GM12878 (cell line): ENCODE results near the gene EML1. TPM values are rescaled to one million over a fixed set of nuclear protein-coding genes. Genes with fewer than 3 reads are reported as not detected.

ENCODE experiments used
- ATAC-seq: fragments of 200-7000 bp; cut with Tn5 transposase; 3 replicates; pipeline ENCODE4 v1.9.1; 2020; ENCODE audit warnings: mild to moderate bottlenecking, moderate library complexity
- BruUV-seq: library from RNA; stranded (reverse); fragments of 400-500 nt; replicated peaks from 2 replicates; lab custom pipeline; 2021; lab: Mats Ljungman, UMichigan
- CTCF ChIA-PET: fragments of 300-600 bp; sonication (Branson Sonifier 250); formaldehyde crosslinking; extraction: SDS; loops from one replicate; lab custom pipeline; 2021; ENCODE audit warnings: inconsistent platforms; lab: Yijun Ruan, JAX
- POLR2A ChIA-PET: fragments of 350-600 bp; formaldehyde crosslinking; extraction: SDS; loops from one replicate; lab custom pipeline; 2021; ENCODE audit warnings: inconsistent platforms; lab: Charles Lee
- RAD21 ChIA-PET: fragments of 300-600 bp; sonication (Branson Sonifier 250); formaldehyde crosslinking; loops from one replicate; lab custom pipeline; 2023; ENCODE audit warnings: antibody characterized with exemption; ENCODE audit not compliant: unreplicated experiment; lab: Charles Lee
- SMC1A ChIA-PET: fragments of 300-600 bp; sonication (Branson Sonifier 250); formaldehyde crosslinking; loops from one replicate; lab custom pipeline; 2023; ENCODE audit not compliant: unreplicated experiment, uncharacterized antibody; lab: Charles Lee
- DNase-seq: peaks from one replicate; pipeline ENCODE4 v3.0.0-alpha.2; 2011; ENCODE audit warnings: low read depth, low spot score
- FAIRE-seq: peaks from 3 replicates; lab custom pipeline; 2011; peaks lifted over from hg19 to GRCh38; lab: Jason Lieb, UNC
- H2AFZ ChIP-seq: 2 replicates; pipeline ENCODE4 v1.6.0; 2011; ENCODE audit warnings: low read depth, low read length, control low read depth; ENCODE audit not compliant: control insufficient read depth
- H3K27ac ChIP-seq: 2 replicates; pipeline ENCODE4 v1.5.1; 2011; ENCODE audit warnings: control low read depth; ENCODE audit not compliant: control insufficient read depth, insufficient read depth
- H3K27me3 ChIP-seq, 2 experiments: replicated peaks in 1 of 2; 2 replicates each; pipeline versions ENCODE4 v1.6.0 to v1.6.1; 2011; ENCODE audit warnings: low read length in 1 of 2; ENCODE audit not compliant: control insufficient read depth in 2 of 2, insufficient read depth in 2 of 2
- H3K36me3 ChIP-seq, 2 experiments: 2 replicates each; pipeline ENCODE4 v1.5.1; 2011; ENCODE audit warnings: low read length in 1 of 2; ENCODE audit not compliant: control insufficient read depth in 2 of 2, insufficient read depth in 2 of 2
- H3K4me1 ChIP-seq: 2 replicates; pipeline ENCODE4 v1.6.1; 2011; ENCODE audit warnings: mild to moderate bottlenecking, low read length, moderate library complexity, mixed read lengths; ENCODE audit not compliant: control insufficient read depth, insufficient read depth
- H3K4me2 ChIP-seq: 2 replicates; pipeline ENCODE4 v1.6.0; 2011; ENCODE audit warnings: control low read depth; ENCODE audit not compliant: control insufficient read depth, insufficient read depth
- H3K4me3 ChIP-seq: fragments of 200-600 bp; sonication (generic); 2 replicates; pipeline ENCODE4 v1.5.1; 2016
- H3K79me2 ChIP-seq: 2 replicates; pipeline ENCODE4 v1.6.0; 2011; ENCODE audit warnings: low read length; ENCODE audit not compliant: control insufficient read depth, insufficient read depth
- H3K9ac ChIP-seq: 2 replicates; pipeline ENCODE4 v1.8.0; 2011; ENCODE audit warnings: low read length, control low read depth, mixed read lengths; ENCODE audit not compliant: control insufficient read depth, insufficient read depth
- H3K9me3 ChIP-seq: replicated peaks from 3 replicates; pipeline ENCODE4 v1.5.1; 2011; ENCODE audit warnings: mild to moderate bottlenecking, low read length; ENCODE audit not compliant: control insufficient read depth, insufficient read depth
- H4K20me1 ChIP-seq: 2 replicates; pipeline ENCODE4 v1.6.0; 2011; ENCODE audit not compliant: control insufficient read depth, insufficient read depth
- BHLHE40 ChIP-seq, 2 experiments: fragments of 450-650 bp in 1 of 2; IDR thresholded peaks; 2 replicates each; pipeline ENCODE4 v1.6.1; 2011 to 2017; ENCODE audit warnings: low read depth in 2 of 2, borderline replicate concordance in 1 of 2, improper control_type of control experiment in 1 of 2, low read length in 1 of 2, mild to moderate bottlenecking in 1 of 2
- BRCA1 ChIP-seq: IDR thresholded peaks from 2 replicates; pipeline ENCODE4 v1.6.1; 2011; ENCODE audit warnings: low read depth, low read length, improper control_type of control experiment
- CHD4 ChIP-seq: fragments of 200-600 bp; sonication (generic); IDR thresholded peaks from 2 replicates; pipeline ENCODE4 v1.6.1; 2016; ENCODE audit warnings: mild to moderate bottlenecking
- CREM ChIP-seq: IDR thresholded peaks from 2 replicates; pipeline ENCODE4 v1.6.1; 2014; ENCODE audit warnings: antibody characterized with exemption, low read depth
- DPF2 ChIP-seq: fragments of 450-650 bp; IDR thresholded peaks from 2 replicates; pipeline ENCODE4 v1.6.1; 2017; ENCODE audit warnings: mild to moderate bottlenecking
- E2F4 ChIP-seq: IDR thresholded peaks from 2 replicates; pipeline ENCODE4 v1.6.1; 2012; ENCODE audit warnings: low read depth, low read length, improper control_type of control experiment
- EP300 ChIP-seq, 2 experiments: fragments of 150-350 bp in 1 of 2; IDR thresholded peaks; 2 replicates each; pipeline ENCODE4 v1.6.1; 2011 to 2012; ENCODE audit warnings: low read depth in 2 of 2, low read length in 2 of 2, borderline replicate concordance in 1 of 2, improper control_type of control experiment in 1 of 2, inconsistent platforms in 1 of 2; ENCODE audit not compliant: control insufficient read depth in 1 of 2
- ESRRA ChIP-seq: IDR thresholded peaks from 2 replicates; pipeline ENCODE4 v1.6.1; 2012; ENCODE audit warnings: mild to moderate bottlenecking, low read length, improper control_type of control experiment
- FOXM1 ChIP-seq: IDR thresholded peaks from 2 replicates; pipeline ENCODE4 v1.6.1; 2012; ENCODE audit warnings: low read depth, mild to moderate bottlenecking, inconsistent platforms, low read length, moderate library complexity
- GABPA ChIP-seq: IDR thresholded peaks from 2 replicates; pipeline ENCODE4 v1.6.1; 2014; ENCODE audit warnings: antibody characterized with exemption, low read depth, mild to moderate bottlenecking, inconsistent platforms
- IKZF1 ChIP-seq: fragments of 450-650 bp; conservative IDR thresholded peaks from 2 replicates; pipeline ENCODE4 v1.6.1; 2017; ENCODE audit warnings: antibody characterized with exemption, mild to moderate bottlenecking
- LARP7 ChIP-seq: fragments of 450-650 bp; IDR thresholded peaks from 2 replicates; pipeline ENCODE4 v1.6.1; 2017; ENCODE audit warnings: mild to moderate bottlenecking
- NFYA ChIP-seq: IDR thresholded peaks from 2 replicates; pipeline ENCODE4 v1.6.1; 2011; ENCODE audit warnings: low read depth, mild to moderate bottlenecking, low read length, improper control_type of control experiment, borderline replicate concordance
- RBBP5 ChIP-seq: fragments of 200-600 bp; sonication (generic); conservative IDR thresholded peaks from 2 replicates; pipeline ENCODE4 v1.6.1; 2016
- SREBF1 ChIP-seq: IDR thresholded peaks from 2 replicates; pipeline ENCODE4 v1.6.1; 2012; ENCODE audit warnings: mild to moderate bottlenecking, low read length
- TAF1 ChIP-seq: IDR thresholded peaks from 2 replicates; pipeline ENCODE4 v1.6.1; 2011; ENCODE audit warnings: mild to moderate bottlenecking, low read depth, low read length, borderline replicate concordance
- ZBTB40 ChIP-seq: fragments of 450-650 bp; IDR thresholded peaks from 2 replicates; pipeline ENCODE4 v1.6.1; 2016; ENCODE audit warnings: mild to moderate bottlenecking, moderate library complexity, borderline replicate concordance
- ZNF274 ChIP-seq: IDR thresholded peaks from one replicate; pipeline ENCODE4 v1.8.0; 2011; ENCODE audit not compliant: insufficient read length, insufficient read depth
- WGBS: methylation state at CpG from one replicate; pipeline ENCODE4 v1.1.6; 2016; ENCODE audit warnings: low lambda C conversion rate; ENCODE audit not compliant: insufficient replicate concordance, insufficient coverage; ENCODE audit errors: missing lambda C conversion rate; 5-methylcytosine and 5-hydroxymethylcytosine counted together
- in situ Hi-C: fragments of 300-500 bp; cut with MboI; formaldehyde crosslinking; loops from 9 replicates; pipeline ENCODE4 v1.14.3; 2018; ENCODE audit warnings: mixed read lengths
- intact Hi-C: fragments of 100-400 bp; cut with micrococcal nuclease; formaldehyde crosslinking; loops from one replicate; pipeline ENCODE4 v1.14.2; 2022; ENCODE audit not compliant: unreplicated experiment
- polyA plus RNA-seq, 11 experiments: library from polyadenylated mRNA; depleted of rRNA in 4 of 11; unstranded in 6 of 11; stranded (reverse) in 5 of 11; fragments of >200 nt; fragmentation: Nextera tagmentation in 4 of 11; fragmentation: Illumina TruSeq in 1 of 11; extraction: Ambion mirVana in 4 of 11; extraction: Trizol in 1 of 11; gene quantifications; 1 replicate in 1 of 11; 2 replicates in 10 of 11; pipeline versions ENCODE4 v1.2.1 to v1.2.3, GENCODE V29; 2011 to 2016; ENCODE audit warnings: inconsistent platforms in 2 of 11, missing spikeins in 2 of 11, low read depth in 1 of 11
- total RNA-seq, 4 experiments: library from RNA; depleted of rRNA in 3 of 4; stranded (reverse); fragments of >200 nt in 3 of 4; fragmentation: Illumina TruSeq in 1 of 4; extraction: Trizol in 1 of 4; gene quantifications; 2 replicates each; pipeline versions ENCODE4 v1.2.1 to v1.2.3, GENCODE V29; 2013 to 2021
- TF ChIP-seq, protein P1 (sequence below): fragments of 450-650 bp; IDR thresholded peaks from 2 replicates; pipeline ENCODE4 v1.6.1; 2017; ENCODE audit warnings: low read depth, mild to moderate bottlenecking, moderate library complexity

Gene EML1
- total and polyA plus RNA-seq, 10 of the 15 experiments (the other 5 are each of a cell fraction or from before 2014, with no cell fraction given): 0.05 to 3.4 (median 0.11) TPM; not detected in 3

- TF ChIP-seq ZBTB40: no peak
- TF ChIP-seq NFYA: no peak
- no peak for TF ChIP-seq IKZF1
- TF ChIP-seq DPF2: no peak
- TF ChIP-seq ESRRA: no peak
Measured at GRCh38 chr14:99943620-99944019, 150.4 kb downstream of the EML1 start (continued).

DNA sequence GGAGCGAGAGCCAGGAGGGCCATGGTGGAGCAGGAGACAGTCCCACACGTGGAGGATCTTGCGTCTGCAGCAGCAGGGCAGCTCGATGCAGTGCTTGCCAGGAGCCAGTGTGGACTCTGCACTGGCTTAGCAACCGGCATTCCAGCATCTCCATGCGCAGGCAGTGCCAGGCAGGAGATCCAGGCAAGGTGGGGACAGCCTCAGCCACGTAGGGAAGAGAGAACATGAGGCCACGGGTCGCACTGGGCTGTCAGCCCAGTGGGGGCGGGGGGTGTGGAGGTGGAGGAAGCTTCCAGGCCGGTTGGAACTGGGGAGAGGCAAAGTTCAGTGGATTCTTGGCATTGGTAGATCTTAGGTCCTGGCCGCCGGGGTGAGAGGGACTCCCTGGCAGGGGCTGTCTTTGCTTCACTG is 151.0 kb downstream of the EML1 start:
- ChIA-PET POLR2A (no interaction called here), SMC1A (no interaction called here), RAD21 (no interaction called here), CTCF (no interaction called here)
- Histone ChIP-seq H3K27me3 (peaks cover under 1 to 4% of the 10 kb centered on the region in 2 experiments; a peak in 3 of 4 replicates), H4K20me1 (no peaks in the 10 kb centered on the region), H3K4me1 (peaks cover 8% of the 10 kb centered on the region), H3K9me3 (no peaks in the 10 kb centered on the region), H2AFZ (no peak overlapping the region), H3K4me3 (no peak overlapping the region), H3K79me2 (no peaks in the 10 kb centered on the region), H3K4me2 (no peak overlapping the region), H3K36me3 (no peaks in the 10 kb centered on the region), H3K9ac (no peak overlapping the region), H3K27ac (no peak overlapping the region)
- ATAC-seq (no peak), DNase-seq (no peak), FAIRE-seq (no peak)
- no TSS peak for BruUV-seq
- intact Hi-C loops: no loop called here
- in situ Hi-C loops: no loop called here
- WGBS: 56% methylated on average over 12 of the region's 13 CpGs
- TF ChIP-seq, protein P1, sequence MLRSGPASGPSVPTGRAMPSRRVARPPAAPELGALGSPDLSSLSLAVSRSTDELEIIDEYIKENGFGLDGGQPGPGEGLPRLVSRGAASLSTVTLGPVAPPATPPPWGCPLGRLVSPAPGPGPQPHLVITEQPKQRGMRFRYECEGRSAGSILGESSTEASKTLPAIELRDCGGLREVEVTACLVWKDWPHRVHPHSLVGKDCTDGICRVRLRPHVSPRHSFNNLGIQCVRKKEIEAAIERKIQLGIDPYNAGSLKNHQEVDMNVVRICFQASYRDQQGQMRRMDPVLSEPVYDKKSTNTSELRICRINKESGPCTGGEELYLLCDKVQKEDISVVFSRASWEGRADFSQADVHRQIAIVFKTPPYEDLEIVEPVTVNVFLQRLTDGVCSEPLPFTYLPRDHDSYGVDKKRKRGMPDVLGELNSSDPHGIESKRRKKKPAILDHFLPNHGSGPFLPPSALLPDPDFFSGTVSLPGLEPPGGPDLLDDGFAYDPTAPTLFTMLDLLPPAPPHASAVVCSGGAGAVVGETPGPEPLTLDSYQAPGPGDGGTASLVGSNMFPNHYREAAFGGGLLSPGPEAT: no peak
- TF ChIP-seq CHD4 (no peak), SREBF1 (no peak), E2F4 (no peak), GABPA (no peak), RBBP5 (no peak), ZNF274 (no peak), CREM (no peak), TAF1 (no peak), FOXM1 (no peak), EP300 (IDR thresholded peaks at IDR 0.05; ENCODE audit: borderline replicate concordance in 1 of 2, control insufficient read depth in 1 of 2, low read depth in 2 of 2, low read length in 2 of 2) (no peak), LARP7 (no peak), BHLHE40 (IDR thresholded peaks at IDR 0.05; ENCODE audit: borderline replicate concordance in 1 of 2, low read depth in 2 of 2, low read length in 1 of 2) (no peak), BRCA1 (no peak)
